Gastrocnemius medialis (tissue), 4 donors: ENCODE results near the gene SLC66A3. TPM values are rescaled to one million over a fixed set of nuclear protein-coding genes. Genes with fewer than 3 reads are reported as not detected.
A peak's percentile ranks its signal among the peaks of the same experiment; 100 is the strongest.

ENCODE experiments used
- ATAC-seq, 2 donors: fragments of 150-250 bp; one replicate each; pipeline ENCODE4 v1.9.1; 2016
- DNase-seq, 2 donors: peaks; one replicate each; pipeline ENCODE4 v3.0.0-alpha.2; 2019
- H3K27ac ChIP-seq, 4 donors: fragments of 200-600 bp; sonication (generic); 1 replicate in 1 of 4; 2 replicates in 3 of 4; pipeline ENCODE4 v1.5.1; 2016 to 2018; ENCODE audit warnings: mild to moderate bottlenecking in 2 of 4, moderate library complexity in 1 of 4
- H3K27me3 ChIP-seq, 3 donors: fragments of 200-600 bp; sonication (generic) in 2 of 3; 1 replicate in 1 of 3; 2 replicates in 2 of 3; pipeline versions ENCODE4 v1.5.1 to v1.6.0; 2016 to 2019; ENCODE audit warnings: mild to moderate bottlenecking in 1 of 3, moderate library complexity in 1 of 3
- H3K36me3 ChIP-seq, 2 donors: fragments of 200-600 bp; sonication (generic) in 1 of 2; one replicate each; pipeline ENCODE4 v1.5.1; 2017 to 2018
- H3K4me1 ChIP-seq, 2 donors: fragments of 200-600 bp; sonication (generic) in 1 of 2; one replicate each; pipeline ENCODE4 v1.5.1; 2016 to 2017; ENCODE audit warnings: mild to moderate bottlenecking in 2 of 2
- H3K4me3 ChIP-seq, 4 donors: fragments of 200-600 bp; sonication (generic) in 3 of 4; 1 replicate in 1 of 4; 2 replicates in 3 of 4; pipeline ENCODE4 v1.5.1; 2016 to 2019; ENCODE audit warnings: mild to moderate bottlenecking in 2 of 4
- H3K9me3 ChIP-seq, 3 donors: fragments of 200-600 bp; sonication (generic) in 2 of 3; 1 replicate in 1 of 3; 2 replicates in 2 of 3; pipeline ENCODE4 v1.5.1; 2016 to 2019
- POLR2A ChIP-seq, 2 donors: fragments of 450-650 bp; IDR thresholded peaks; one replicate each; pipeline ENCODE4 v1.6.1; 2017; ENCODE audit warnings: antibody characterized with exemption in 2 of 2, mild to moderate bottlenecking in 2 of 2, moderate library complexity in 2 of 2
- in situ Hi-C, 4 donors: fragments of 200-750 bp; cut with MboI; loops; one replicate each; pipeline versions ENCODE4 v1.15.0 to v1.8.0; 2017; ENCODE audit warnings: low sequenced_read_pairs in 4 of 4
- intact Hi-C: fragments of 100-400 bp; cut with DNase I; formaldehyde crosslinking; loops from one replicate; pipeline ENCODE4 v1.15.1; 2023; ENCODE audit warnings: low total_unique reads
- total RNA-seq, 4 donors: library from RNA; depleted of rRNA; stranded (reverse); fragments of >200 nt; gene quantifications; one replicate each; pipeline versions ENCODE4 v1.1.0 to v1.2.3, GENCODE V29; 2016
- TF ChIP-seq, protein P1 (sequence below), 5 experiments: fragments of 450-650 bp in 3 of 5; fragments of 200-600 bp in 2 of 5; sonication (generic) in 2 of 5; IDR thresholded peaks in 4 of 5; conservative IDR thresholded peaks in 1 of 5; 1 replicate in 4 of 5; 2 replicates in 1 of 5; pipeline ENCODE4 v1.5.1; 2016 to 2019; ENCODE audit warnings: antibody characterized with exemption in 5 of 5, mild to moderate bottlenecking in 3 of 5, moderate library complexity in 3 of 5

The SLC66A3 gene
- total RNA-seq, 4 donors from 2014 or later, result 10.6 to 29.2 (median 16.0) TPM

DNA sequence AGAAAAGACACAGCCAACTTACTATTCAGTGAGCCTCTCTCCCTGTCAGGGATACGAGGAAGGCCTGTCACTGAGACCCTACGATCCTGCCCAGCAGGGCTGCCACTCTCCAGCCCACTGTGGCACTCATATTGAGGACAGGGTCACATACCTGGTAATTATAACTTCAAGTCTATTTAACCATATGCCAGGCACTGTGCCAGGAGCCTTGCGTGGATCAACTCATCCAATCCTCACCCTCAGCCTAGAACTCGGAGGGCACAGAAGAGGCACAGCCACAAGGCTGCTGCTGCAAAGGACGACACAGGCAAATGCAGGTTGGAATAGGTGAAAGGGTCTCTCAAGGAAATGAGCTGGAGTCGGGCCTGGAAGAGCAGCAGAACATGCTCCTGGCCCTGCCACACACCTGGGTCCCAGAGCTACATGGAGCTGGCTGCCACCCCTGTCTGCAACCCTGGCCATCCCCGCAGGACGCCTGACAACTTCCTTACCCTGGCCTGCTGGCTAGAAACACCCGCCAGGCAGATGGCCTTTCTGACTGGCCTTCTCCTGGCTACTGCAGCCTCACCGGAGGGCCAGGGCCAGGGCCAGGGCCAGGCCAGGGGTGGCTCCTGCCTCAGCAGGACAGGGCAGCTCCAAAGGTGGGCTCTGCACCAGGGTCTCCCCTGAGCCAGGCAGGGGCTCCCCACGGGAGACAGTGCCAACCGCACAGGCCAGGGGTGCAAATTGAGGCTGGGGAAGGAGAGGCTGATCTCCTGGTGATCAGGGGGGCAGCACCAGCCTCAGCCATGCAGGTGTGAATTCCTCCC lies 32.1 kb upstream of the SLC66A3 start:
- Histone ChIP-seq H3K4me1 (no peaks in the 10 kb centered on the region), H3K4me3 (no peak overlapping the region), H3K9me3 (no peaks in the 10 kb centered on the region), H3K27ac (no peak overlapping the region), H3K27me3 (no peaks in the 10 kb centered on the region), H3K36me3 (no peaks in the 10 kb centered on the region)
- DNase-seq (no peak), ATAC-seq (no peak)
- no peak for TF ChIP-seq POLR2A (IDR thresholded peaks at IDR 0.05)
- TF ChIP-seq, protein P1, sequence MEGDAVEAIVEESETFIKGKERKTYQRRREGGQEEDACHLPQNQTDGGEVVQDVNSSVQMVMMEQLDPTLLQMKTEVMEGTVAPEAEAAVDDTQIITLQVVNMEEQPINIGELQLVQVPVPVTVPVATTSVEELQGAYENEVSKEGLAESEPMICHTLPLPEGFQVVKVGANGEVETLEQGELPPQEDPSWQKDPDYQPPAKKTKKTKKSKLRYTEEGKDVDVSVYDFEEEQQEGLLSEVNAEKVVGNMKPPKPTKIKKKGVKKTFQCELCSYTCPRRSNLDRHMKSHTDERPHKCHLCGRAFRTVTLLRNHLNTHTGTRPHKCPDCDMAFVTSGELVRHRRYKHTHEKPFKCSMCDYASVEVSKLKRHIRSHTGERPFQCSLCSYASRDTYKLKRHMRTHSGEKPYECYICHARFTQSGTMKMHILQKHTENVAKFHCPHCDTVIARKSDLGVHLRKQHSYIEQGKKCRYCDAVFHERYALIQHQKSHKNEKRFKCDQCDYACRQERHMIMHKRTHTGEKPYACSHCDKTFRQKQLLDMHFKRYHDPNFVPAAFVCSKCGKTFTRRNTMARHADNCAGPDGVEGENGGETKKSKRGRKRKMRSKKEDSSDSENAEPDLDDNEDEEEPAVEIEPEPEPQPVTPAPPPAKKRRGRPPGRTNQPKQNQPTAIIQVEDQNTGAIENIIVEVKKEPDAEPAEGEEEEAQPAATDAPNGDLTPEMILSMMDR (IDR thresholded peaks at IDR 0.05 in 4 of 5, conservative IDR thresholded peaks at IDR 0.05 in 1 of 5), result no peak
- intact Hi-C loops, result no loop called here
- in situ Hi-C loops, result loop anchor here in 2 of 4 donors (5.0 kb wide), 2 partner anchors 281 to 286 kb away; no protein-coding TSS in a partner anchor

DNA sequence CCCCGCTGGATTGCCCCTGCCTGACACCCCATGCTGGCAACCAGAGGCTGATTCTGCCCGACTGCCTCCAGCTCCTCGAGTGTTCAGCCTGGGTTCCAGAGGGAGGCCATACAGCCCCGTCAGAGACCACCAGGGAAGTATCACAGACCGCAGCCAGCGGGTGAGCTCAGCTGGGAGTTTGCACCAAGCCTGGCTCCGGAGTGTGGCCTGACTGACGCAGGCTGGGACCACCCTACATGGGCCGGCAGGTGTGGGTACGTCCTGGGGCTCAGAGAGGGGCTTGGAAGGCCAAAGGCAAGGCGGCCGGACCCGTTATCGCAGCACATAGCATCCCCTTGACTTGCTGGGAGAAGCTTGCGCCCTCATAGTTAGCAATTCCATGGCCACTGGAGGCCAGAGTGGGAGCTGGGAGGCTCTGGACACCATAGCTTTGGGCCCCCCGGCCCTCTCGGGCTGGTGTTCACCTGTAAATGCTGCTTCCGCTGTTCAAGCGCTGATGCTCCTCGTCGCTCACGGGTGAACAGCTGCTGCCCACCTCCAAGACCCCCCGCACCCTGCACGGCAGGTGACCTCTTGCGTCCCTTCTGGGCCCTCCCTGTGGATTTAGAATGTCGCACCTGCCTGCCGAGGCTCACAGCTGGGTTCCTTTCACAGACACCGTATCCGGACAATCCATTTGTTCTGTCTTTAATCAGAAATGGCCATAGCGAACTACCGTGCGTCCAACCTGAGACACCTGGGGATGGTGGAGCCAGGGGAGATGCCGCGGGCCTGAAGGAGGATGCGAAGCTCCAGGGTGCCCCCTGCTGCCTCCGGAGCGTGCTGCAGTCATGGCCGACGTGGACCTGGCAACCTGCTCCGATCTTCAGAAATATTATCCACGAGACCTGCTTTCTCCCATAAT lies 31.2 kb upstream of the SLC66A3 start:
- Histone ChIP-seq H3K9me3 (no peaks in the 10 kb centered on the region), H3K36me3 (no peaks in the 10 kb centered on the region), H3K27me3 (no peaks in the 10 kb centered on the region), H3K4me3 (no peak overlapping the region), H3K27ac (no peak overlapping the region), H3K4me1 (no peaks in the 10 kb centered on the region)
- in situ Hi-C loops (loop anchor here in 2 of 4 donors (5.0 kb wide), 2 partner anchors 282 to 287 kb away; no protein-coding TSS in a partner anchor), intact Hi-C loops (loop anchor here (1.0 kb wide), 1 partner anchor 292 kb away; no protein-coding TSS in a partner anchor)
- TF ChIP-seq, protein P1 (IDR thresholded peaks at IDR 0.05 in 4 of 5, conservative IDR thresholded peaks at IDR 0.05 in 1 of 5), result peak; percentile 49 to 75 (median 63)
- no peak for TF ChIP-seq POLR2A (IDR thresholded peaks at IDR 0.05)
- DNase-seq, result peak in 1 of 2 donors; percentile 43
- ATAC-seq, result peak in 1 of 2 donors; percentile 48

DNA sequence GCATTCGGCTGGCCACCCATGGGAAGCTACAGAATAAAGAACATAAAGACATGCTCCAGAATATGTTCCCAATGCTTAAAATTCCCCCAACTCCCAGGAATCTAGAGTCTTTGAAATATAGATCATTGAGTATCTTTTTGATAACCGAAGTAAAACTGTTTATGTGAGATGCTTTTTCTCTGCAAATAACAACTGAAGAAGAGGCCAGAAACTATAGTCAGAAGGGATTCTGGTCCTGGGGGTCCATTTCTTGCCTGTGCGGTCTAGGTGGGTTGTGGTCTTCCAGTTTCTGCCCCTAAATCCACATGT lies 30.6 kb upstream of the SLC66A3 start:
- no peak for DNase-seq
- in situ Hi-C loops (loop anchor here (5.0 to 25.0 kb wide), 5 partner anchors 282 to 463 kb away; no protein-coding TSS in a partner anchor), intact Hi-C loops (loop anchor here (1.0 kb wide), 1 partner anchor 292 kb away; no protein-coding TSS in a partner anchor)
- no peaks in the 10 kb centered on the region for H3K36me3 ChIP-seq
- no peak for TF ChIP-seq POLR2A (IDR thresholded peaks at IDR 0.05)
- TF ChIP-seq, protein P1 (IDR thresholded peaks at IDR 0.05 in 4 of 5, conservative IDR thresholded peaks at IDR 0.05 in 1 of 5), result no peak
- ATAC-seq, result no peak
- no peak overlapping the region for H3K27ac ChIP-seq
- H3K4me1 ChIP-seq, result no peaks in the 10 kb centered on the region
- no peaks in the 10 kb centered on the region for H3K27me3 ChIP-seq
- no peak overlapping the region for H3K4me3 ChIP-seq
- H3K9me3 ChIP-seq, result no peaks in the 10 kb centered on the region

DNA sequence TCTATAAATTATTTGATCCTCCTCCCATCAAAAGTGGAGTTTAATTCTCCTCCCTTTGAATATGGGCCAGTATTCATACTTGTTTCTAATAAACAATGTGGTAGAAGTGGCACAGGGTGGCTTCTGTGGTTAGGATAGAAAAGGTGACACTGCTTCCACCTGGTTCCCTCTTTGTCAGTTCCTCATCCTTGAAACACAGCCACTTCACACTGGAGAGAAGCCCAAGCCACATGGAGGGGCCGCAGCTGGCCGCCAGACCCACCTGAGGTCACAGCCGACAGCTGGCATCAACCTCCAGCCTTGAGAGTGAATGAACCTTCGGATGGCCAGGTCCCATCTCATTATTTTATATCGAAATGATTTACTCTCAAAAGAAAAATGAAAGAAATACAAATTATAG lies 27.5 kb upstream of the SLC66A3 start:
- intact Hi-C loops, result no loop called here
- no peak overlapping the region for H3K4me3 ChIP-seq
- ATAC-seq, result no peak

More for the DNA sequence above, 27.5 kb upstream of the SLC66A3 start:
- no peaks in the 10 kb centered on the region for H3K36me3 ChIP-seq
- in situ Hi-C loops, result loop anchor here (5.0 to 25.0 kb wide), 4 partner anchors 285 to 460 kb away; no protein-coding TSS in a partner anchor
- no peaks in the 10 kb centered on the region for H3K9me3 ChIP-seq
- no peak overlapping the region for H3K27ac ChIP-seq
- peaks cover 5 to 6% of the 10 kb centered on the region in 2 donors for H3K4me1 ChIP-seq
- H3K27me3 ChIP-seq, result no peaks in the 10 kb centered on the region
- DNase-seq, result no peak
- TF ChIP-seq, protein P1 (IDR thresholded peaks at IDR 0.05 in 4 of 5, conservative IDR thresholded peaks at IDR 0.05 in 1 of 5), result no peak
- no peak for TF ChIP-seq POLR2A (IDR thresholded peaks at IDR 0.05)
